H9 (cell line): Measurements from ENCODE around the gene IFT122. TPM values are rescaled to one million over a fixed set of nuclear protein-coding genes. Genes with fewer than 3 reads are reported as not detected.

Source experiments
- DNase-seq: peaks from one replicate; pipeline ENCODE4 v3.0.0-alpha.2; 2017
- H2AFZ ChIP-seq: one replicate; pipeline ENCODE4 v1.6.1; 2013; ENCODE audit warnings: mild to moderate bottlenecking, low read length, control low read depth, moderate library complexity
- H2AK5ac ChIP-seq: 2 replicates; pipeline ENCODE4 v1.6.1; 2013; ENCODE audit warnings: low read length, control low read depth, mixed read lengths; ENCODE audit not compliant: insufficient read length
- H2BK120ac ChIP-seq: one replicate; pipeline ENCODE4 v1.6.1; 2013; ENCODE audit warnings: low read depth, mild to moderate bottlenecking, low read length, control low read depth, inconsistent platforms; ENCODE audit not compliant: poor library complexity, severe bottlenecking
- H2BK12ac ChIP-seq: 2 replicates; pipeline ENCODE4 v1.6.1; 2013; ENCODE audit warnings: low read length, control low read depth, mixed read lengths, low read depth; ENCODE audit not compliant: insufficient read length
- H2BK15ac ChIP-seq: 2 replicates; pipeline ENCODE4 v1.6.1; 2013; ENCODE audit warnings: low read depth, low read length, control low read depth
- H2BK20ac ChIP-seq: one replicate; pipeline ENCODE4 v1.6.1; 2013; ENCODE audit warnings: low read depth, mild to moderate bottlenecking, low read length, control low read depth, inconsistent platforms; ENCODE audit not compliant: poor library complexity, severe bottlenecking
- H2BK5ac ChIP-seq: 2 replicates; pipeline ENCODE4 v1.6.1; 2013; ENCODE audit warnings: low read length, control low read depth, mixed read lengths; ENCODE audit not compliant: insufficient read length
- H3K14ac ChIP-seq: 2 replicates; pipeline ENCODE4 v1.6.1; 2013; ENCODE audit warnings: low read length, control low read depth; ENCODE audit not compliant: insufficient read depth
- H3K18ac ChIP-seq: 2 replicates; pipeline ENCODE4 v1.6.1; 2013; ENCODE audit warnings: low read depth, mild to moderate bottlenecking, mixed read lengths, low read length, control low read depth; ENCODE audit not compliant: insufficient read length
- H3K23ac ChIP-seq: 2 replicates; pipeline ENCODE4 v1.6.1; 2013; ENCODE audit warnings: low read length, control low read depth, mixed read lengths, low read depth; ENCODE audit not compliant: insufficient read length
- H3K23me2 ChIP-seq: 2 replicates; pipeline ENCODE4 v1.6.1; 2013; ENCODE audit warnings: low read depth, mild to moderate bottlenecking, mixed read lengths, low read length, control low read depth; ENCODE audit not compliant: insufficient read length, poor library complexity, severe bottlenecking
- H3K27ac ChIP-seq: 2 replicates; pipeline ENCODE4 v1.5.1; 2013; ENCODE audit warnings: low read length, control low read depth, mixed read lengths, low read depth; ENCODE audit not compliant: insufficient read length
- H3K27me3 ChIP-seq: 2 replicates; pipeline ENCODE4 v1.6.1; 2013; ENCODE audit warnings: low read length, control low read depth, inconsistent platforms; ENCODE audit not compliant: insufficient read depth
- H3K4ac ChIP-seq: 2 replicates; pipeline ENCODE4 v1.6.1; 2013; ENCODE audit warnings: low read depth, mild to moderate bottlenecking, control low read depth, inconsistent platforms, low read length, moderate library complexity
- H3K4me1 ChIP-seq: 2 replicates; pipeline ENCODE4 v1.6.1; 2013; ENCODE audit warnings: low read length, control low read depth, inconsistent platforms; ENCODE audit not compliant: insufficient read depth
- H3K4me2 ChIP-seq: 2 replicates; pipeline ENCODE4 v1.6.1; 2013; ENCODE audit warnings: low read length, control low read depth, mixed read lengths; ENCODE audit not compliant: insufficient read length, insufficient read depth
- H3K56ac ChIP-seq: 2 replicates; pipeline ENCODE4 v1.6.1; 2013; ENCODE audit warnings: low read depth, mild to moderate bottlenecking, mixed read lengths, low read length, control low read depth; ENCODE audit not compliant: insufficient read length
- H3K79me1 ChIP-seq: 2 replicates; pipeline ENCODE4 v1.6.1; 2013; ENCODE audit warnings: low read depth, mild to moderate bottlenecking, moderate library complexity, low read length, control low read depth, inconsistent platforms; ENCODE audit not compliant: insufficient read depth, poor library complexity, severe bottlenecking
- H3K79me2 ChIP-seq: 2 replicates; pipeline ENCODE4 v1.6.1; 2013; ENCODE audit warnings: low read length, control low read depth, inconsistent platforms; ENCODE audit not compliant: insufficient read depth
- H3K9ac ChIP-seq: 2 replicates; pipeline ENCODE4 v1.6.1; 2013; ENCODE audit warnings: low read length, control low read depth, mixed read lengths; ENCODE audit not compliant: insufficient read length; ENCODE audit errors: extremely low read depth
- H3K9me3 ChIP-seq: one replicate; pipeline ENCODE4 v1.6.1; 2013; ENCODE audit warnings: low read depth, low read length, inconsistent platforms; ENCODE audit not compliant: control insufficient read depth
- H3T11ph ChIP-seq: one replicate; pipeline ENCODE4 v1.6.1; 2013; ENCODE audit warnings: mild to moderate bottlenecking, low read length, control low read depth, inconsistent platforms
- H4K20me1 ChIP-seq: one replicate; pipeline ENCODE4 v1.6.1; 2013; ENCODE audit not compliant: control insufficient read depth, insufficient read length, insufficient read depth
- H4K5ac ChIP-seq: 2 replicates; pipeline ENCODE4 v1.6.1; 2013; ENCODE audit warnings: low read depth, mild to moderate bottlenecking, mixed read lengths, low read length, control low read depth; ENCODE audit not compliant: insufficient read length
- H4K8ac ChIP-seq: replicated peaks from 2 replicates; pipeline ENCODE4 v1.6.1; 2013; ENCODE audit warnings: low read length, control low read depth, mixed read lengths, low read depth; ENCODE audit not compliant: insufficient read length
- H4K91ac ChIP-seq: 2 replicates; pipeline ENCODE4 v1.6.1; 2013; ENCODE audit warnings: low read depth, mild to moderate bottlenecking, moderate library complexity, mixed read lengths, low read length, control low read depth; ENCODE audit not compliant: insufficient read length
- H3K27ac Mint-ChIP-seq, 3 experiments: 2 replicates in 2 of 3; 3 replicates in 1 of 3; pipeline ENCODE4 v1.8.0; 2020 to 2021; ENCODE audit warnings: mixed read lengths in 3 of 3, mild to moderate bottlenecking in 1 of 3, moderate library complexity in 1 of 3
- H3K27me3 Mint-ChIP-seq: 2 replicates; pipeline ENCODE4 v1.8.0; 2021; ENCODE audit warnings: low read depth, mild to moderate bottlenecking, moderate library complexity, mixed read lengths
- H3K36me3 Mint-ChIP-seq, 3 experiments: 2 replicates in 2 of 3; 3 replicates in 1 of 3; pipeline ENCODE4 v1.8.0; 2020 to 2021; ENCODE audit warnings: low read depth in 3 of 3, mixed read lengths in 3 of 3; ENCODE audit not compliant: insufficient read depth in 1 of 3
- H3K4me1 Mint-ChIP-seq, 2 experiments: 2 replicates each; pipeline ENCODE4 v1.8.0; 2020; ENCODE audit warnings: mixed read lengths in 2 of 2
- H3K4me3 Mint-ChIP-seq, 2 experiments: 2 replicates in 1 of 2; 3 replicates in 1 of 2; pipeline ENCODE4 v1.8.0; 2020 to 2021; ENCODE audit warnings: mild to moderate bottlenecking in 2 of 2, mixed read lengths in 2 of 2, moderate library complexity in 1 of 2
- H3K9me3 Mint-ChIP-seq, 2 experiments: 2 replicates in 1 of 2; 3 replicates in 1 of 2; pipeline ENCODE4 v1.8.0; 2020; ENCODE audit warnings: mild to moderate bottlenecking in 2 of 2, mixed read lengths in 2 of 2, moderate library complexity in 1 of 2
- WGBS: extraction: QIAGEN DNeasy Blood & Tissue Kit; methylation state at CpG from one replicate; pipeline ENCODE4 v1.1.7; 2013; ENCODE audit warnings: missing lambda C conversion rate, low lambda C conversion rate, mixed read lengths; ENCODE audit not compliant: insufficient read length; ENCODE audit errors: extremely low coverage; 5-methylcytosine and 5-hydroxymethylcytosine counted together
- total RNA-seq: library from RNA; stranded (reverse); gene quantifications from 2 replicates; pipeline ENCODE4 v1.2.1, GENCODE V29; 2021
- TF ChIP-seq, protein P1 (sequence below): fragments of 200-600 bp; sonication (generic); conservative IDR thresholded peaks from 3 replicates; pipeline ENCODE4 v1.8.0; 2021; ENCODE audit warnings: antibody characterized with exemption, mild to moderate bottlenecking

The IFT122 gene
- total RNA-seq, 1 experiment from 2014 or later, result 19.3 TPM

DNA sequence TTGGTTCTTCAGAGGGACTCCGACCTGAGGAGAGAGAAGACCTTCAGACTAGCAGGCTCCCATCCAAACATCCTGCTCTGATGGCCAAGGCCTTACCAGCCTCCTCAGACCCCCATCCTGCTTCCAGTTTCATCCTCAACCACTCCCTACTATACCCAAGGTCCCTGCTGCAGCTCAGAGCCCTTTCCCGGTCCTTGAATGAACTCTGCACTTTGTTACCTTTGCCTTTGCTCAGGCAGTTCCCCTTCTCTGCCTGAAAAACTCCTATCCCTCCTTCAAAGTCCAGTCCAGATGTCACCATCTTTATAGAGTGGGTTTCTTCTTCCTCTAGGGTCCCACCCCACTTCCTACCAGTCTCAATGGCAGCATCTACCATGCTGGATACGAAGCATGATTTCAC, 24.6 kb upstream of the IFT122 start:
- H3K27ac Mint-ChIP-seq, result no peak overlapping the region
- Histone ChIP-seq H4K5ac (no peak overlapping the region), H3T11ph (no peak overlapping the region), H3K9ac (no peak overlapping the region), H2BK5ac (no peak overlapping the region), H3K14ac (no peak overlapping the region), H2BK15ac (no peak overlapping the region), H3K79me1 (no peaks in the 10 kb centered on the region), H2BK120ac (no peak overlapping the region), H3K79me2 (no peaks in the 10 kb centered on the region), H3K23me2 (no peaks in the 10 kb centered on the region), H3K56ac (no peak overlapping the region), H2AK5ac (no peak overlapping the region), H4K8ac (no peak overlapping the region), H3K27me3 (peaks cover 3% of the 10 kb centered on the region; the same call in 1 of the 2 replicates), H3K27ac (no peak overlapping the region), H3K4me1 (no peaks in the 10 kb centered on the region), H3K4me2 (no peak overlapping the region), H3K9me3 (no peaks in the 10 kb centered on the region), H2AFZ (no peak overlapping the region), H4K20me1 (no peaks in the 10 kb centered on the region), H2BK20ac (no peak overlapping the region), H3K18ac (no peak overlapping the region), H2BK12ac (no peak overlapping the region), H3K4ac (no peak overlapping the region), H4K91ac (no peak overlapping the region), H3K23ac (no peak overlapping the region)
- peaks cover 60% of the 10 kb centered on the region for H3K27me3 Mint-ChIP-seq
- H3K4me3 Mint-ChIP-seq, result no peak overlapping the region; a peak in 1 of 5 replicates
- no peaks in the 10 kb centered on the region for H3K36me3 Mint-ChIP-seq
- no peak for DNase-seq
- whole genome bisulfite sequencing, result no CpG with 5 or more reads among the region's 3 CpGs
- TF ChIP-seq, protein P1, sequence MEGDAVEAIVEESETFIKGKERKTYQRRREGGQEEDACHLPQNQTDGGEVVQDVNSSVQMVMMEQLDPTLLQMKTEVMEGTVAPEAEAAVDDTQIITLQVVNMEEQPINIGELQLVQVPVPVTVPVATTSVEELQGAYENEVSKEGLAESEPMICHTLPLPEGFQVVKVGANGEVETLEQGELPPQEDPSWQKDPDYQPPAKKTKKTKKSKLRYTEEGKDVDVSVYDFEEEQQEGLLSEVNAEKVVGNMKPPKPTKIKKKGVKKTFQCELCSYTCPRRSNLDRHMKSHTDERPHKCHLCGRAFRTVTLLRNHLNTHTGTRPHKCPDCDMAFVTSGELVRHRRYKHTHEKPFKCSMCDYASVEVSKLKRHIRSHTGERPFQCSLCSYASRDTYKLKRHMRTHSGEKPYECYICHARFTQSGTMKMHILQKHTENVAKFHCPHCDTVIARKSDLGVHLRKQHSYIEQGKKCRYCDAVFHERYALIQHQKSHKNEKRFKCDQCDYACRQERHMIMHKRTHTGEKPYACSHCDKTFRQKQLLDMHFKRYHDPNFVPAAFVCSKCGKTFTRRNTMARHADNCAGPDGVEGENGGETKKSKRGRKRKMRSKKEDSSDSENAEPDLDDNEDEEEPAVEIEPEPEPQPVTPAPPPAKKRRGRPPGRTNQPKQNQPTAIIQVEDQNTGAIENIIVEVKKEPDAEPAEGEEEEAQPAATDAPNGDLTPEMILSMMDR, result no peak
- H3K9me3 Mint-ChIP-seq, result no peaks in the 10 kb centered on the region
- peaks cover 12 to 16% of the 10 kb centered on the region in 2 experiments; a peak in 3 of 4 replicates for H3K4me1 Mint-ChIP-seq
